WTC11 (cell line): ENCODE data around the gene SULF2. TPM values are rescaled to one million over a fixed set of nuclear protein-coding genes. Genes with fewer than 3 reads are reported as not detected.

Experiments
- ATAC-seq: fragments of 200-7000 bp; cut with Tn5 transposase; 2 replicates; pipeline ENCODE4 v1.10.0; 2021; ENCODE audit warnings: mild to moderate bottlenecking, moderate library complexity
- CTCF ChIA-PET: fragments of 300-600 bp; sonication (Branson Sonifier 250); formaldehyde crosslinking; loops from one replicate; lab custom pipeline; 2021; ENCODE audit warnings: antibody characterized with exemption; lab: Charles Lee
- POLR2A ChIA-PET: fragments of 350-600 bp; sonication (Branson Sonifier 250); formaldehyde crosslinking; loops from one replicate; lab custom pipeline; 2021; ENCODE audit warnings: antibody characterized with exemption; lab: Charles Lee
- DNase-seq: peaks from one replicate; pipeline ENCODE4 v3.0.0; 2021; ENCODE audit warnings: low spot score
- H3K27ac Mint-ChIP-seq: 2 replicates; pipeline ENCODE4 v1.8.0; 2021; ENCODE audit warnings: mixed read lengths
- H3K27me3 Mint-ChIP-seq: 2 replicates; pipeline ENCODE4 v1.8.0; 2021; ENCODE audit warnings: low read depth, mild to moderate bottlenecking, moderate library complexity, mixed read lengths
- H3K36me3 Mint-ChIP-seq: 2 replicates; pipeline ENCODE4 v1.8.0; 2021; ENCODE audit warnings: mixed read lengths
- H3K4me1 Mint-ChIP-seq: 2 replicates; pipeline ENCODE4 v1.8.0; 2022; ENCODE audit warnings: mixed read lengths
- H3K4me3 Mint-ChIP-seq: 2 replicates; pipeline ENCODE4 v1.8.0; 2021; ENCODE audit warnings: mild to moderate bottlenecking, moderate library complexity, mixed read lengths
- H3K9me3 Mint-ChIP-seq: 2 replicates; pipeline ENCODE4 v1.8.0; 2021; ENCODE audit warnings: mixed read lengths
- ATF1 ChIP-seq: sonication (generic); formaldehyde crosslinking; IDR thresholded peaks from 2 replicates; pipeline ENCODE4 v1.8.1; 2023; ENCODE audit warnings: mild to moderate bottlenecking, moderate library complexity, missing genetic modification reagents
- FOXP1 ChIP-seq: sonication (generic); formaldehyde crosslinking; IDR thresholded peaks from 2 replicates; pipeline ENCODE4 v1.8.0; 2022; ENCODE audit warnings: missing genetic modification reagents, mild to moderate bottlenecking, moderate library complexity, borderline replicate concordance
- JUN ChIP-seq: sonication (generic); formaldehyde crosslinking; IDR thresholded peaks from 2 replicates; pipeline ENCODE4 v1.8.0; 2023; ENCODE audit warnings: mild to moderate bottlenecking, missing genetic modification reagents
- MXD4 ChIP-seq: fragments of 250-450 bp; sonication (Bioruptor Pico); IDR thresholded peaks from 2 replicates; pipeline ENCODE4 v1.8.0; 2021; ENCODE audit warnings: mild to moderate bottlenecking, moderate library complexity, borderline replicate concordance
- RELA ChIP-seq: sonication (generic); formaldehyde crosslinking; IDR thresholded peaks from 2 replicates; pipeline ENCODE4 v1.8.1; 2022; ENCODE audit warnings: missing genetic modification reagents, mild to moderate bottlenecking, borderline replicate concordance
- SMAD3 ChIP-seq: sonication (generic); formaldehyde crosslinking; IDR thresholded peaks from 2 replicates; pipeline ENCODE4 v1.8.0; 2022; ENCODE audit warnings: missing genetic modification reagents, mild to moderate bottlenecking, borderline replicate concordance
- SOX15 ChIP-seq: fragments of 250-450 bp; sonication (Bioruptor Pico); IDR thresholded peaks from 2 replicates; pipeline ENCODE4 v1.9.0; 2021; ENCODE audit warnings: mild to moderate bottlenecking
- total RNA-seq: library from RNA; stranded (reverse); gene quantifications from 3 replicates; pipeline ENCODE4 v1.2.3, GENCODE V29; 2021
- TF ChIP-seq, protein P1 (sequence below): fragments of 250-450 bp; sonication (Bioruptor Pico); IDR thresholded peaks from 2 replicates; pipeline ENCODE4 v1.9.0; 2021; ENCODE audit warnings: mild to moderate bottlenecking
- TF ChIP-seq, protein P2 (sequence below): sonication (generic); formaldehyde crosslinking; IDR thresholded peaks from 2 replicates; pipeline ENCODE4 v1.8.1; 2023; ENCODE audit warnings: mild to moderate bottlenecking, missing genetic modification reagents
- TF ChIP-seq, protein P3 (sequence below): sonication (generic); formaldehyde crosslinking; IDR thresholded peaks from 2 replicates; pipeline ENCODE4 v1.8.1; 2023; ENCODE audit warnings: mild to moderate bottlenecking, missing genetic modification reagents, borderline replicate concordance
- TF ChIP-seq, protein P4 (sequence below): sonication (generic); formaldehyde crosslinking; IDR thresholded peaks from 2 replicates; pipeline ENCODE4 v1.8.1; 2023; ENCODE audit warnings: mild to moderate bottlenecking, missing genetic modification reagents
- TF ChIP-seq, protein P5 (sequence below): fragments of 250-450 bp; sonication (Bioruptor Pico); IDR thresholded peaks from 2 replicates; pipeline ENCODE4 v2.1.2; 2022; ENCODE audit warnings: mild to moderate bottlenecking, moderate library complexity
- TF ChIP-seq, protein P6 (sequence below): sonication (generic); formaldehyde crosslinking; conservative IDR thresholded peaks from 2 replicates; pipeline ENCODE4 v1.8.1; 2022; ENCODE audit warnings: mild to moderate bottlenecking, missing genetic modification reagents
- TF ChIP-seq, protein P7 (sequence below): sonication (generic); formaldehyde crosslinking; IDR thresholded peaks from 2 replicates; pipeline ENCODE4 v1.8.1; 2022; ENCODE audit warnings: low read depth, missing genetic modification reagents, borderline replicate concordance
- TF ChIP-seq, protein P8 (sequence below): sonication (generic); formaldehyde crosslinking; IDR thresholded peaks from 2 replicates; pipeline ENCODE4 v1.8.1; 2022; ENCODE audit warnings: missing genetic modification reagents, borderline replicate concordance

The SULF2 gene
- total RNA-seq, 1 experiment from 2014 or later: 36.0 TPM

DNA sequence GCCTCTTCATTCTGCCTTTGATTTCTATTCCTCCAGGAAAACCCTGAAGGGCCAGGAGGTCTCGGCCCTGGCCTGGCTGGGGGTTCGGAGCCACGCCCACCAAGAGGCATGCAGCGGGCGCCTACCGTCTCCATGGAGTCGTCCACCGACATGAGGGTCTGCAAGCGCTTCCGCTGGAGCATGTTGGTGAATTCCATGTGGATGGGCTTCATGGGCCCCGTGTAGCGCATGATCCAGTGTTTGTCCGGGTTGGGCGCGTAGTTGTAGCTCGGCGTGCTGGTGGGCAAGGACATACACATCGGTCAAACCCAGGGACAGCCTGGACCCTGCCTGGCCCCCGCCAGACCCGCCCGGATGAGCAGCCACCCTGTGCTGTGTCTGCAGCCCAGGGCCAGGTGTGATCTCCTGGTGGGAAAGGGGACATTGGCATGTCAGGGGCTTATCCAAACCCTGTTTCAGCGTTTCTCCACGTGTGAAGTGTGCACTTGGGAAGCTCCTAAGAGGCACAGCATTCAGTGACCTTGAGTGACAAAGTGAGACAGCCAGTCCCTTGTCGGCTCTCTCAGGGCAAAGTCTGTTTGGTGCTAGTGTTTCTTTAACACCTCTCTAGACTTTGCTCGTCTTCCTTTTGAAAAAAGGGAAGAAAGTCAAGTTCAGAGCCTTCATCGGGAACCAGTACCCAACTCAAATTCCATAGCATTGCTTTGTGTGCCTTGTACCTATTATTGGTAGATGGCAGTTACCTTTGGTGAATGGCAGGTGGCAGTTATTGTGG, 100.8 kb downstream of the SULF2 start:
- Mint-ChIP-seq H3K27me3 (peaks cover 5% of the 10 kb centered on the region; the same call in 1 of the 2 replicates), H3K4me1 (peaks cover 22% of the 10 kb centered on the region), H3K4me3 (no peak overlapping the region), H3K9me3 (peaks cover 7% of the 10 kb centered on the region; the same call in 1 of the 2 replicates), H3K36me3 (peaks cover 8% of the 10 kb centered on the region), H3K27ac (no peak overlapping the region)
- ATAC-seq (no peak), DNase-seq (no peak)
- ChIA-PET CTCF (no interaction called here), POLR2A (no interaction called here)
- TF ChIP-seq, protein P1, sequence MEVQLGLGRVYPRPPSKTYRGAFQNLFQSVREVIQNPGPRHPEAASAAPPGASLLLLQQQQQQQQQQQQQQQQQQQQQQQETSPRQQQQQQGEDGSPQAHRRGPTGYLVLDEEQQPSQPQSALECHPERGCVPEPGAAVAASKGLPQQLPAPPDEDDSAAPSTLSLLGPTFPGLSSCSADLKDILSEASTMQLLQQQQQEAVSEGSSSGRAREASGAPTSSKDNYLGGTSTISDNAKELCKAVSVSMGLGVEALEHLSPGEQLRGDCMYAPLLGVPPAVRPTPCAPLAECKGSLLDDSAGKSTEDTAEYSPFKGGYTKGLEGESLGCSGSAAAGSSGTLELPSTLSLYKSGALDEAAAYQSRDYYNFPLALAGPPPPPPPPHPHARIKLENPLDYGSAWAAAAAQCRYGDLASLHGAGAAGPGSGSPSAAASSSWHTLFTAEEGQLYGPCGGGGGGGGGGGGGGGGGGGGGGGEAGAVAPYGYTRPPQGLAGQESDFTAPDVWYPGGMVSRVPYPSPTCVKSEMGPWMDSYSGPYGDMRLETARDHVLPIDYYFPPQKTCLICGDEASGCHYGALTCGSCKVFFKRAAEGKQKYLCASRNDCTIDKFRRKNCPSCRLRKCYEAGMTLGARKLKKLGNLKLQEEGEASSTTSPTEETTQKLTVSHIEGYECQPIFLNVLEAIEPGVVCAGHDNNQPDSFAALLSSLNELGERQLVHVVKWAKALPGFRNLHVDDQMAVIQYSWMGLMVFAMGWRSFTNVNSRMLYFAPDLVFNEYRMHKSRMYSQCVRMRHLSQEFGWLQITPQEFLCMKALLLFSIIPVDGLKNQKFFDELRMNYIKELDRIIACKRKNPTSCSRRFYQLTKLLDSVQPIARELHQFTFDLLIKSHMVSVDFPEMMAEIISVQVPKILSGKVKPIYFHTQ (CRISPR knock-in tag): no peak
- TF ChIP-seq, protein P2, sequence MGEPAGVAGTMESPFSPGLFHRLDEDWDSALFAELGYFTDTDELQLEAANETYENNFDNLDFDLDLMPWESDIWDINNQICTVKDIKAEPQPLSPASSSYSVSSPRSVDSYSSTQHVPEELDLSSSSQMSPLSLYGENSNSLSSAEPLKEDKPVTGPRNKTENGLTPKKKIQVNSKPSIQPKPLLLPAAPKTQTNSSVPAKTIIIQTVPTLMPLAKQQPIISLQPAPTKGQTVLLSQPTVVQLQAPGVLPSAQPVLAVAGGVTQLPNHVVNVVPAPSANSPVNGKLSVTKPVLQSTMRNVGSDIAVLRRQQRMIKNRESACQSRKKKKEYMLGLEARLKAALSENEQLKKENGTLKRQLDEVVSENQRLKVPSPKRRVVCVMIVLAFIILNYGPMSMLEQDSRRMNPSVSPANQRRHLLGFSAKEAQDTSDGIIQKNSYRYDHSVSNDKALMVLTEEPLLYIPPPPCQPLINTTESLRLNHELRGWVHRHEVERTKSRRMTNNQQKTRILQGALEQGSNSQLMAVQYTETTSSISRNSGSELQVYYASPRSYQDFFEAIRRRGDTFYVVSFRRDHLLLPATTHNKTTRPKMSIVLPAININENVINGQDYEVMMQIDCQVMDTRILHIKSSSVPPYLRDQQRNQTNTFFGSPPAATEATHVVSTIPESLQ (CRISPR knock-in tag): no peak
- no peak for TF ChIP-seq RELA (CRISPR knock-in tag)
- TF ChIP-seq, protein P3, sequence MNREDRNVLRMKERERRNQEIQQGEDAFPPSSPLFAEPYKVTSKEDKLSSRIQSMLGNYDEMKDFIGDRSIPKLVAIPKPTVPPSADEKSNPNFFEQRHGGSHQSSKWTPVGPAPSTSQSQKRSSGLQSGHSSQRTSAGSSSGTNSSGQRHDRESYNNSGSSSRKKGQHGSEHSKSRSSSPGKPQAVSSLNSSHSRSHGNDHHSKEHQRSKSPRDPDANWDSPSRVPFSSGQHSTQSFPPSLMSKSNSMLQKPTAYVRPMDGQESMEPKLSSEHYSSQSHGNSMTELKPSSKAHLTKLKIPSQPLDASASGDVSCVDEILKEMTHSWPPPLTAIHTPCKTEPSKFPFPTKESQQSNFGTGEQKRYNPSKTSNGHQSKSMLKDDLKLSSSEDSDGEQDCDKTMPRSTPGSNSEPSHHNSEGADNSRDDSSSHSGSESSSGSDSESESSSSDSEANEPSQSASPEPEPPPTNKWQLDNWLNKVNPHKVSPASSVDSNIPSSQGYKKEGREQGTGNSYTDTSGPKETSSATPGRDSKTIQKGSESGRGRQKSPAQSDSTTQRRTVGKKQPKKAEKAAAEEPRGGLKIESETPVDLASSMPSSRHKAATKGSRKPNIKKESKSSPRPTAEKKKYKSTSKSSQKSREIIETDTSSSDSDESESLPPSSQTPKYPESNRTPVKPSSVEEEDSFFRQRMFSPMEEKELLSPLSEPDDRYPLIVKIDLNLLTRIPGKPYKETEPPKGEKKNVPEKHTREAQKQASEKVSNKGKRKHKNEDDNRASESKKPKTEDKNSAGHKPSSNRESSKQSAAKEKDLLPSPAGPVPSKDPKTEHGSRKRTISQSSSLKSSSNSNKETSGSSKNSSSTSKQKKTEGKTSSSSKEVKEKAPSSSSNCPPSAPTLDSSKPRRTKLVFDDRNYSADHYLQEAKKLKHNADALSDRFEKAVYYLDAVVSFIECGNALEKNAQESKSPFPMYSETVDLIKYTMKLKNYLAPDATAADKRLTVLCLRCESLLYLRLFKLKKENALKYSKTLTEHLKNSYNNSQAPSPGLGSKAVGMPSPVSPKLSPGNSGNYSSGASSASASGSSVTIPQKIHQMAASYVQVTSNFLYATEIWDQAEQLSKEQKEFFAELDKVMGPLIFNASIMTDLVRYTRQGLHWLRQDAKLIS (CRISPR knock-in tag): no peak
- TF ChIP-seq, protein P4, sequence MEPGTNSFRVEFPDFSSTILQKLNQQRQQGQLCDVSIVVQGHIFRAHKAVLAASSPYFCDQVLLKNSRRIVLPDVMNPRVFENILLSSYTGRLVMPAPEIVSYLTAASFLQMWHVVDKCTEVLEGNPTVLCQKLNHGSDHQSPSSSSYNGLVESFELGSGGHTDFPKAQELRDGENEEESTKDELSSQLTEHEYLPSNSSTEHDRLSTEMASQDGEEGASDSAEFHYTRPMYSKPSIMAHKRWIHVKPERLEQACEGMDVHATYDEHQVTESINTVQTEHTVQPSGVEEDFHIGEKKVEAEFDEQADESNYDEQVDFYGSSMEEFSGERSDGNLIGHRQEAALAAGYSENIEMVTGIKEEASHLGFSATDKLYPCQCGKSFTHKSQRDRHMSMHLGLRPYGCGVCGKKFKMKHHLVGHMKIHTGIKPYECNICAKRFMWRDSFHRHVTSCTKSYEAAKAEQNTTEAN (CRISPR knock-in tag): no peak
- no peak for TF ChIP-seq MXD4
- TF ChIP-seq, protein P5, sequence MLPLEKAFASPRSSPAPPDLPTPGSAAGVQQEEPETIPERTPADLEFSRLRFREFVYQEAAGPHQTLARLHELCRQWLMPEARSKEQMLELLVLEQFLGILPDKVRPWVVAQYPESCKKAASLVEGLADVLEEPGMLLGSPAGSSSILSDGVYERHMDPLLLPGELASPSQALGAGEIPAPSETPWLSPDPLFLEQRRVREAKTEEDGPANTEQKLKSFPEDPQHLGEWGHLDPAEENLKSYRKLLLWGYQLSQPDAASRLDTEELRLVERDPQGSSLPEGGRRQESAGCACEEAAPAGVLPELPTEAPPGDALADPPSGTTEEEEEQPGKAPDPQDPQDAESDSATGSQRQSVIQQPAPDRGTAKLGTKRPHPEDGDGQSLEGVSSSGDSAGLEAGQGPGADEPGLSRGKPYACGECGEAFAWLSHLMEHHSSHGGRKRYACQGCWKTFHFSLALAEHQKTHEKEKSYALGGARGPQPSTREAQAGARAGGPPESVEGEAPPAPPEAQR (CRISPR knock-in tag): no peak
- TF ChIP-seq FOXP1 (CRISPR knock-in tag): no peak
- TF ChIP-seq, protein P6, sequence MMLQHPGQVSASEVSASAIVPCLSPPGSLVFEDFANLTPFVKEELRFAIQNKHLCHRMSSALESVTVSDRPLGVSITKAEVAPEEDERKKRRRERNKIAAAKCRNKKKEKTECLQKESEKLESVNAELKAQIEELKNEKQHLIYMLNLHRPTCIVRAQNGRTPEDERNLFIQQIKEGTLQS: no peak
- no peak for TF ChIP-seq ATF1

DNA sequence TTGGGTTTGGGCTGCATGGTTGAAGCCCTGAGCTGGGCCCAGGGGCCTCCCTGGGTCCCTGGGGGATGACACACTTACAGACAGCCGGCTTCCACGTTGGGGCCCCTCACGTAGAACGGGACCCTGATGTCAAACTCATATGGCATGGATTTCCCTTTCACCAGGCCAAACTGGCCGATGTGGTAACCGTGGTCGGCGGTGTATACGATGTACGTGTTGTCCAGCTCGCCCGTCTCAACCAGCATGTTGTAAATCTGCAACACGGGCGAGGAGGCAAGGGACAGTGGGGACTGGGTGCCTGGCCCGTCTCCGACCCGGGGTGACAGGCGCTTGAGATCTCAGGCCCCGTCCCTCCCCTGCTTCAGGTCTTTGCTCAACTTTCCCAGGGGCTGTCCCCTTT, 102.4 kb downstream of the SULF2 start:
- ChIA-PET POLR2A (no interaction called here), CTCF (interaction anchor here (1.4 kb wide), 1 partner anchor 26 kb away, joined by 3 read pairs; no protein-coding TSS in a partner anchor)
- Mint-ChIP-seq H3K27ac (no peak overlapping the region), H3K27me3 (peaks cover 4% of the 10 kb centered on the region; the same call in 1 of the 2 replicates), H3K4me1 (peaks cover 6% of the 10 kb centered on the region), H3K36me3 (no peaks in the 10 kb centered on the region; the same call in 1 of the 2 replicates), H3K9me3 (peaks cover 5% of the 10 kb centered on the region; the same call in 1 of the 2 replicates), H3K4me3 (no peak overlapping the region)
- no peak for TF ChIP-seq JUN (CRISPR knock-in tag)
- TF ChIP-seq FOXP1 (CRISPR knock-in tag): no peak
- TF ChIP-seq, protein P7, sequence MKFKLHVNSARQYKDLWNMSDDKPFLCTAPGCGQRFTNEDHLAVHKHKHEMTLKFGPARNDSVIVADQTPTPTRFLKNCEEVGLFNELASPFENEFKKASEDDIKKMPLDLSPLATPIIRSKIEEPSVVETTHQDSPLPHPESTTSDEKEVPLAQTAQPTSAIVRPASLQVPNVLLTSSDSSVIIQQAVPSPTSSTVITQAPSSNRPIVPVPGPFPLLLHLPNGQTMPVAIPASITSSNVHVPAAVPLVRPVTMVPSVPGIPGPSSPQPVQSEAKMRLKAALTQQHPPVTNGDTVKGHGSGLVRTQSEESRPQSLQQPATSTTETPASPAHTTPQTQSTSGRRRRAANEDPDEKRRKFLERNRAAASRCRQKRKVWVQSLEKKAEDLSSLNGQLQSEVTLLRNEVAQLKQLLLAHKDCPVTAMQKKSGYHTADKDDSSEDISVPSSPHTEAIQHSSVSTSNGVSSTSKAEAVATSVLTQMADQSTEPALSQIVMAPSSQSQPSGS (CRISPR knock-in tag): no peak
- TF ChIP-seq SOX15 (CRISPR knock-in tag): no peak
- TF ChIP-seq, protein P8, sequence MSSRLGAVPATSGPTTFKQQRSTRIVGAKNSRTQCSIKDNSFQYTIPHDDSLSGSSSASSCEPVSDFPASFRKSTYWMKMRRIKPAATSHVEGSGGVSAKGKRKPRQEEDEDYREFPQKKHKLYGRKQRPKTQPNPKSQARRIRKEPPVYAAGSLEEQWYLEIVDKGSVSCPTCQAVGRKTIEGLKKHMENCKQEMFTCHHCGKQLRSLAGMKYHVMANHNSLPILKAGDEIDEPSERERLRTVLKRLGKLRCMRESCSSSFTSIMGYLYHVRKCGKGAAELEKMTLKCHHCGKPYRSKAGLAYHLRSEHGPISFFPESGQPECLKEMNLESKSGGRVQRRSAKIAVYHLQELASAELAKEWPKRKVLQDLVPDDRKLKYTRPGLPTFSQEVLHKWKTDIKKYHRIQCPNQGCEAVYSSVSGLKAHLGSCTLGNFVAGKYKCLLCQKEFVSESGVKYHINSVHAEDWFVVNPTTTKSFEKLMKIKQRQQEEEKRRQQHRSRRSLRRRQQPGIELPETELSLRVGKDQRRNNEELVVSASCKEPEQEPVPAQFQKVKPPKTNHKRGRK (CRISPR knock-in tag): no peak
- no peak for TF ChIP-seq SMAD3 (CRISPR knock-in tag)
- ATAC-seq (no peak), DNase-seq (no peak)
